ENCODE results near the gene CEP19. TPM values are rescaled to one million over a fixed set of nuclear protein-coding genes. Genes with fewer than 3 reads are reported as not detected.

CEP19 gene, protein sequence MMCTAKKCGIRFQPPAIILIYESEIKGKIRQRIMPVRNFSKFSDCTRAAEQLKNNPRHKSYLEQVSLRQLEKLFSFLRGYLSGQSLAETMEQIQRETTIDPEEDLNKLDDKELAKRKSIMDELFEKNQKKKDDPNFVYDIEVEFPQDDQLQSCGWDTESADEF
- 1 to 10 TPM in 2 of 4 donors, not detected in 2; 1.7 to 5.9 TPM for total RNA-seq

DNA sequence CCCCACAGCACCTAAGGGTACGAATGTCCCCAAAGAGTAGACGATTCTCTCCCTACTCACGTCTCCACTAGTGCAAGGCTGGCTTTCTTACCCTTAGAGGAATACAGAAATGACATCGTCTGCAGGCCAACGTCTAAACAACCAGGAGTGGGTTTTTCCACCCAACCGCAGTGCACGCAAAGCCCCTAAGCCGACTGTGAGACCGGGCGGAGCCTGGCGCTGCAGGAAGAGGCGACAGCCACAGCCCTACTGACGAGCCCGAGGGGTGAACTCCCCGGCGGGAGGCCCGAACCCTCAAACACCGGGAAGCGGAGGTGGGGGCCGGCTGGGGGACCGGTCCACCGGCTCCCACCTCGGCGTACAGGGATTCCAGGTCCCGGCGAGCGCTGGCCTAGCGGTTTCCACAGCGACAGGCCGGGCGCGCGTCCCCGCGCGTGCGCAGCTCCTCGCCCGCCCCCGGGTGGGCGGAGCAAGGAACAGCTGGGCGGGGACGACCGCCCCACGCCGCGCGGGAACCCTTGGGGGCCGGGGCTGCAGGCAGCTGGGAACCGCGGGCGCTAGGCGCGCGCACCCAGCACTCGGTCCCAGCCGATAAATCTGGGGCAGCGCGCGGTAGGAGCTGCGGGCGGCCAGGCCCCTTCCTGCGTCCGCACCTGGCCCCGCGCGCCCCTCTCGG, at the start of gene CEP19, which contains the start of gene PIGX:
Gene CEP19, minus strand, starts transcription at position 413 of the 676 bp plus-strand sequence. CDS start 3,593 bp downstream, outside the sequence.
Gene PIGX, plus strand, starts transcription at position 540 of the 676 bp plus-strand sequence.
- intact Hi-C loops (cut with DNase I; ENCODE audit: low total_unique reads), result no loop called here
- peak; percentile 83 to 88 for TF ChIP-seq POLR2A (IDR thresholded peaks at IDR 0.05)
- TF ChIP-seq, protein P1, sequence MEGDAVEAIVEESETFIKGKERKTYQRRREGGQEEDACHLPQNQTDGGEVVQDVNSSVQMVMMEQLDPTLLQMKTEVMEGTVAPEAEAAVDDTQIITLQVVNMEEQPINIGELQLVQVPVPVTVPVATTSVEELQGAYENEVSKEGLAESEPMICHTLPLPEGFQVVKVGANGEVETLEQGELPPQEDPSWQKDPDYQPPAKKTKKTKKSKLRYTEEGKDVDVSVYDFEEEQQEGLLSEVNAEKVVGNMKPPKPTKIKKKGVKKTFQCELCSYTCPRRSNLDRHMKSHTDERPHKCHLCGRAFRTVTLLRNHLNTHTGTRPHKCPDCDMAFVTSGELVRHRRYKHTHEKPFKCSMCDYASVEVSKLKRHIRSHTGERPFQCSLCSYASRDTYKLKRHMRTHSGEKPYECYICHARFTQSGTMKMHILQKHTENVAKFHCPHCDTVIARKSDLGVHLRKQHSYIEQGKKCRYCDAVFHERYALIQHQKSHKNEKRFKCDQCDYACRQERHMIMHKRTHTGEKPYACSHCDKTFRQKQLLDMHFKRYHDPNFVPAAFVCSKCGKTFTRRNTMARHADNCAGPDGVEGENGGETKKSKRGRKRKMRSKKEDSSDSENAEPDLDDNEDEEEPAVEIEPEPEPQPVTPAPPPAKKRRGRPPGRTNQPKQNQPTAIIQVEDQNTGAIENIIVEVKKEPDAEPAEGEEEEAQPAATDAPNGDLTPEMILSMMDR (IDR thresholded peaks at IDR 0.05), result peak in 3 of 4 experiments; percentile 19 to 43 (median 24)
- H3K27me3 ChIP-seq, result no peaks in the 10 kb centered on the region
- peaks cover 0 to 6% of the 10 kb centered on the region in 2 donors for H3K4me1 ChIP-seq
- H3K4me3 ChIP-seq, result peak within 1 kb of the TSS; percentile 73 to 94
- no peaks in the 10 kb centered on the region for H3K9me3 ChIP-seq
- H3K27ac ChIP-seq, result peak within 1 kb of the TSS; percentile 86 to 89
- H3K36me3 ChIP-seq, result no peaks in the 10 kb centered on the region
- peak; percentile 75 to 88 for DNase-seq

DNA sequence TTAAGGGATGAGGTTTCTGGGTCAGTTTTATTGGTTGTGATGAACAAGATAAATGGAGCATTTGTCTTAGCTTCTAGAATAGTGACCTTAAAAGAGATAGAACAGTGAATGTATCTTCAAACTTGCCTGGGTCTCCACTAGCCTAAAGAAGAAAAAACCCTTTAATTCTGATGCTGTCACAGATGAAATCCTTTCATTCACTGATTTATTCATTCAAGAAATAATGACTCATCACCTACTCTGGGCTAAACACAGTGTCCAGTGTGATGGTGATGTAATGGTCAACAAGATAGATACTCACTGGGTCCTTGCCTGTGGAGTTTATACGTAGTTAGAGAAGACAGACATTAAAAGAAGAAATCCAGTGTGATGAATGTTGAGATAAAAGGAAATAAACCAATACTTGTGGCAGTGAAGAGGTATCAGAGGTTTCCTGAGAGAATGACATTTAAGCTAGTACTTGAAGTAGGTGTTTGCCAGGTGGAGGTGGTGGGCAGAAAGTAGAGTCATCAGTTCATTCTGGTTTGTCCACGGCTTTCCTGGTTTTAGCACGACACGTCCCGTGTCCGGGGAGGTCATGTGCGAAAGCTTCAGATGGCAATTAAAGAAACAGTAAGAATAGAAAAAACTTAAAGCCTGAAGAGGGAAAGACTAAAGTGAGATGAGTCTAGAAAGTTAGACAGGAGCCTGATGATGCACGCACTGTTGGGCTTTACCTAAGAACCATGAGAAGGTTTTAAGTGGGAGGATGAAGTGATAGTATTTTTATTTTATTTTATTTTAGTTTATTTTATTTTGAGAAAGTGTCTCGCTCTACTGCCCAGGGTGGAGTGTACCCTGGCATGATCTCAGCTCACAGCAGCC, 46.1 kb upstream of the CEP19 start:
- no peak overlapping the region for H3K27ac ChIP-seq
- H3K4me3 ChIP-seq, result no peak overlapping the region
- H3K4me1 ChIP-seq, result no peaks in the 10 kb centered on the region
- no peaks in the 10 kb centered on the region for H3K36me3 ChIP-seq
- no peaks in the 10 kb centered on the region for H3K9me3 ChIP-seq
- intact Hi-C loops (cut with DNase I; ENCODE audit: low total_unique reads), result no loop called here
- no peak for DNase-seq
- no peak for TF ChIP-seq POLR2A (IDR thresholded peaks at IDR 0.05)
- TF ChIP-seq, protein P1 (IDR thresholded peaks at IDR 0.05), result no peak
- H3K27me3 ChIP-seq, result no peaks in the 10 kb centered on the region

DNA sequence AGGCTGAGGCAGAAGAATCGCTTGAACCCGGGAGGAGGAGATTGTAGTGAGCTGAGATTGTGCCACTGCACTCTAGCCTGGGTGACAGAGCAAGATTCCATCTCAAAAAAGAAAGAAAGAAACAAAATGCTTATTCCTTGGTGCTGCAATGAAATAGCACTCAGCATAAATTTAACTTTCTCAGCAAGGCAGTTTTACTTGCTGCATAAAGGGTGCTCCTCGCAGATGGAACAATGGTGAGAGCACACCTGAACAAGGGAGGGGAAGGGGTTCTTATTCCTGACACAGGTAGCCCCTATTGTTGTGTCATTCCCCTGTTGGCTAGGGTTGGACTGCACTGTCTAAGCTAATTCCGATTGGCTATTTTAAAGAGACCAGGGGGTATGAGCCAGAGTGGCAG, 44.7 kb upstream of the CEP19 start:
- no peak for TF ChIP-seq POLR2A (IDR thresholded peaks at IDR 0.05)
- TF ChIP-seq, protein P1 (IDR thresholded peaks at IDR 0.05), result no peak
- intact Hi-C loops (cut with DNase I; ENCODE audit: low total_unique reads), result no loop called here
- no peaks in the 10 kb centered on the region for H3K36me3 ChIP-seq
- H3K27me3 ChIP-seq, result no peaks in the 10 kb centered on the region
- H3K4me3 ChIP-seq, result no peak overlapping the region
- no peaks in the 10 kb centered on the region for H3K9me3 ChIP-seq
- H3K4me1 ChIP-seq, result no peaks in the 10 kb centered on the region
- no peak for DNase-seq
- no peak overlapping the region for H3K27ac ChIP-seq

DNA sequence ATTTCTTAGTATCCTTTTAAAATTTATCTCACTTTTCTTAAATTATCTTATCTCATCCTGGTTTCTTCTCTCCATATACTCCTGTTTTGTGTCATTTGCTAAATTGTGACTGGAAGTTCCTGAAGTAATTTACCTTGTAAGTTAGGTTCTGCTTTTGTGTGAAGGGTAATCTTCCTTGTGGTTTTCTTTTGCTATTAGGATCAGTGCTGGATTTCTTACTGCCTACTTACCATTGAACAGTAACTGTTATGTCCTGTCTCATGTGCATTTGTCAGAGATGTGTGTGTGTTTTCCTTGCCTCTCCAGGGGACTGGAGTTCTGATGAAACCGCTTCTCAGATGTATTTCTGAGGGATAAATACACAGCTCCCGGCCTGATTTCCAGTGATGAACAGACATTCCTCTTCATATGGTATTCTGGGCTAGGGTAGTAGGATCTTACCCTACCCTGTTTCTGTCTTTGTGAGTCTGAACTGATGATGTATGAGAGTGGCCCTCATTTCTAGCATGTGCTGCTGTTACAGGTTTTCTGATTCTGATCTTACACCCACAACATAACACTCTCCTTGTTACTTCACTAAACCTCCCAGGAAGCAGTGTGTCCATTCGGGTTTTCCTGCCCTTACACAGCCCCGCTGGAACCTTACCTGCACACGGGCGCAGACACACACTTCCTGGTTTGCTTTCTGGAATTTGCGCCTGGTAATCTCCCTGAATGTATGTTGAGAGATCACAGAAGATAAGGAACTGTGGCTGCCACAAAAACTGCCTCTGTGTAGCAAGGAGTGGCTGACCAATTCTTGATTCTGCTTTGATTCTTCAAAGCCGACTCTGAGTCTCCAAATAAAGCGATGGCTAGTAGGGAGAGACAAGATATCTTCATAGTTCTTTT, 42.3 kb upstream of the CEP19 start:
- Histone ChIP-seq H3K27ac (no peak overlapping the region), H3K36me3 (no peaks in the 10 kb centered on the region), H3K4me3 (no peak overlapping the region), H3K9me3 (no peaks in the 10 kb centered on the region), H3K27me3 (no peaks in the 10 kb centered on the region), H3K4me1 (no peaks in the 10 kb centered on the region)
- DNase-seq, result no peak
- intact Hi-C loops (cut with DNase I; ENCODE audit: low total_unique reads), result no loop called here
- no peak for TF ChIP-seq POLR2A (IDR thresholded peaks at IDR 0.05)
- TF ChIP-seq, protein P1 (IDR thresholded peaks at IDR 0.05), result no peak

Measured in uterus (tissue), 4 donors.